IPS-18a (cell line): ENCODE results near the gene SLC22A15.

Experiments
- H3K27ac ChIP-seq: one replicate; pipeline ENCODE4 v1.5.1; 2013; ENCODE audit warnings: low read length
- H3K27me3 ChIP-seq: one replicate; pipeline ENCODE4 v1.6.1; 2013; ENCODE audit warnings: mild to moderate bottlenecking, low read length; ENCODE audit not compliant: control insufficient read depth, insufficient read depth
- H3K36me3 ChIP-seq: one replicate; pipeline ENCODE4 v1.6.1; 2013; ENCODE audit warnings: low read depth, low read length; ENCODE audit not compliant: control insufficient read depth
- H3K4me1 ChIP-seq: one replicate; pipeline ENCODE4 v1.6.1; 2013; ENCODE audit warnings: low read depth, low read length; ENCODE audit not compliant: control insufficient read depth
- H3K4me3 ChIP-seq: one replicate; pipeline ENCODE4 v1.5.1; 2013; ENCODE audit warnings: low read length
- H3K9ac ChIP-seq: one replicate; pipeline ENCODE4 v1.6.1; 2013; ENCODE audit warnings: mild to moderate bottlenecking, low read length, moderate library complexity
- H3K9me3 ChIP-seq: one replicate; pipeline ENCODE4 v1.6.1; 2013; ENCODE audit warnings: low read depth, low read length; ENCODE audit not compliant: control insufficient read depth

Gene SLC22A15

DNA sequence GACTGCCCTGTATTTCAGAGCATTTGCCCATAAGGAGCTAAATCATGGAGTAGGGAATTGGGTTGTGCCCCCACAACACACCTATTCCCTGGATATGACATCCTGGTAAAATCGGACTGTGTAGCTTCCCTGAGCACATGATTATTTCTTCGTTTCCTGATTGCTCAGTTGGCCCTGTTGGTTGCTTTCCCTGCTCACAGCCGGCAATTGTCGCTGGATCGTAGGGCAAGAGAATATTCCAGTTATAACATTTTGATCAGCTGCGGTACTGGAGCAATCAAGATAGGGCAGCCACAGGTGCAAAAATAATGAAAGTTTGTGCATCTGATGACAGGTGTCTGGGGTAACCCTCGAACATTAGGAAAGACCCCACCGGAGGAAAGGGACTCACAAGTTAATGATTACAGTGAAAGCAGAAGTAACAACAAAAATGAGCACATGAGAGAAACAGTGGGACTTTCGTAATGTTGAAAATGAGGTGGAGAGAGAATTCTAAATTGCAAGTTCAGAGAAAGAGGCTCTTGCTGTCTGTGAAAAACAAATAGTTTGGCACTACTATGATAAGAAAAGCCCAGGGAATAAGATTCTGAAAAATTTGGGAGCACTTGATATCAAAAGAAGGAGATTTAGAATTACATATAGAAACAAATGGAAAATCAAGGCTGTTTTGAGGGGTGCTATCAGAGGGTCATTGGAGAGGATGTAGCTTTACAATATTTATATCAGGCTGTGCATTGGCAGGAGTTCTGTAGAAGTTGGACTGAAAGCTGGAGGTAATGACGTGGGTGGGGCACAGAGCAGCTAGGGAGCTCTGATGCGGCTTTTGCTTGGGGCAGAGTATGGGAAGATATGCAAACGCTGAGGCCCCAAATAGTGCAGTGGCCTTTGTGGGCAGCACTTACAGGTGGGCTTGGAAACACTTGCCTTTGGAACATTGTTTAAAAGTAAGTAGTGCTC lies 134.5 kb downstream of the SLC22A15 start, which contains the start of gene MAB21L3:
Gene MAB21L3, plus strand, starts transcription at position 833 of the 957 bp plus-strand sequence. CDS start 1,217 bp downstream, outside the sequence.
- Histone ChIP-seq H3K27ac (no peak within 1 kb of the TSS), H3K36me3 (no peaks in the 10 kb centered on the region), H3K4me3 (no peak within 1 kb of the TSS), H3K9me3 (no peaks in the 10 kb centered on the region), H3K4me1 (no peaks in the 10 kb centered on the region), H3K9ac (no peak within 1 kb of the TSS), H3K27me3 (no peaks in the 10 kb centered on the region)

- no peak overlapping the region for H3K9ac ChIP-seq
- H3K4me1 ChIP-seq = no peaks in the 10 kb centered on the region
- H3K27ac ChIP-seq = no peak overlapping the region
- no peaks in the 10 kb centered on the region for H3K9me3 ChIP-seq
- no peaks in the 10 kb centered on the region for H3K36me3 ChIP-seq
- no peaks in the 10 kb centered on the region for H3K27me3 ChIP-seq
- no peak overlapping the region for H3K4me3 ChIP-seq
Observed at GRCh38 chr1:116111524-116112021, 135.3 kb downstream of the SLC22A15 start.

GRCh38 chr1:116112388-116113140 lies 136.3 kb downstream of the SLC22A15 start:
- no peak overlapping the region for H3K9ac ChIP-seq

DNA sequence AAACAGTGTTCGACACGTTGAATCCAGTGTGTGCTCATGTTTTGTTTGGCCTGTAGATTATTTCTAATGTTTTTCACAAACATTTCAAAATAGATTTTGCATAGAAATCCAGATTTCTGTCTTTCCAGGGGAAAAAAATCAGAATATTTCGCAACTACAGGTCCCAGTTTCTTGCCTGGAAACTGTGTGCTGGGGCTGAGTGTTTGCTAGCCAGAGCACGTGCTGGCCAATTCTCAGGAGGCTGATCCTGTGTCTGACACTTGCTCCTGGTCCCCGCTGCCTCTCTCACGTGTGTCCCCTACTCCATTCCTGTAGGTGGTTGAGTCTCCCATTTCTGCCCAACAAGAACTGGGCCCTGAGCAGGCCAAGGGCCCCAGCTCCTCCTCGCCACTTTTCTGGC lies 137.3 kb downstream of the SLC22A15 start:
- no peaks in the 10 kb centered on the region for H3K4me1 ChIP-seq
- H3K27me3 ChIP-seq = no peaks in the 10 kb centered on the region
- H3K36me3 ChIP-seq = no peaks in the 10 kb centered on the region
- H3K4me3 ChIP-seq = no peak overlapping the region
- H3K27ac ChIP-seq = no peak overlapping the region
- no peak overlapping the region for H3K9ac ChIP-seq
- H3K9me3 ChIP-seq = no peaks in the 10 kb centered on the region

More at GRCh38 chr1:116112388-116113140, 136.3 kb downstream of the SLC22A15 start:
- Histone ChIP-seq H3K4me3 (no peak overlapping the region), H3K4me1 (no peaks in the 10 kb centered on the region), H3K36me3 (no peaks in the 10 kb centered on the region), H3K27me3 (no peaks in the 10 kb centered on the region), H3K27ac (no peak overlapping the region), H3K9me3 (no peaks in the 10 kb centered on the region)

- Histone ChIP-seq H3K9me3 (no peaks in the 10 kb centered on the region), H3K4me3 (no peak overlapping the region), H3K27ac (no peak overlapping the region), H3K36me3 (no peaks in the 10 kb centered on the region), H3K9ac (no peak overlapping the region), H3K4me1 (no peaks in the 10 kb centered on the region), H3K27me3 (no peaks in the 10 kb centered on the region)
Observed at GRCh38 chr1:116115476-116116439, 139.4 kb downstream of the SLC22A15 start.

DNA sequence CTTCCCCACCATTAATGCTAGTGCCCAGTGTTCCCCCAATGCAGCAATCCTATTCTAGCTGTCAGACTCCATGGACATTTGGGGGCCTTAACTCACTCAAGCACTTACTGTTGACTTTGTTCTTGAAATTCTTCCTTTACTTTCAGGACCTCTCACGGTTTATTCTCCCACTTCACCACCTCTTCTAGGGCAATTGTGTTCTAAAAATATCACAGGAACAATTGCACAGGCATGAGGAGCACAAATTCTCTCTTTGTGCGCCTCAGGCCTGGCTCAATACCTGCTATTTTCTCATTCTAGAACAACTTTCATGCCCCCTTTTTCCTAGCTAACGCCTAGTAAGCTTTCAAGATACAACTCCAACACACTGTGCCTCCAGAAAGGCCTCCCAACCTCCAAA lies 142.2 kb downstream of the SLC22A15 start:
- Histone ChIP-seq H3K4me1 (no peaks in the 10 kb centered on the region), H3K27ac (no peak overlapping the region), H3K9ac (no peak overlapping the region), H3K27me3 (no peaks in the 10 kb centered on the region), H3K9me3 (no peaks in the 10 kb centered on the region), H3K4me3 (no peak overlapping the region), H3K36me3 (no peaks in the 10 kb centered on the region)
